ENCODE results near the gene ZNF764. TPM values are rescaled to one million over a fixed set of nuclear protein-coding genes. Genes with fewer than 3 reads are reported as not detected.

The ZNF764 gene
- total RNA-seq, 3 donors from 2014 or later, result 4.0 to 8.2 (median 7.5) TPM

- H3K9me3 ChIP-seq, result no peaks in the 10 kb centered on the region
- H3K4me1 ChIP-seq, result peaks cover 10% of the 10 kb centered on the region in 2 donors
- intact Hi-C loops (cut with DNase I; ENCODE audit: low total_unique reads), result no loop called here
- H3K4me3 ChIP-seq, result no peak overlapping the region
- TF ChIP-seq POLR2AphosphoS5 (IDR thresholded peaks at IDR 0.05) (no peak), CTCF (IDR thresholded peaks at IDR 0.05) (no peak), POLR2A (IDR thresholded peaks at IDR 0.05) (no peak)
- no peaks in the 10 kb centered on the region for H3K27me3 ChIP-seq
- H3K27ac ChIP-seq, result peak overlapping the region; percentile 54 to 59
- H3K36me3 ChIP-seq, result peaks cover 5% of the 10 kb centered on the region
- DNase-seq (ENCODE audit: low spot score in 2 of 2), result no peak
These were observed 27.8 kb downstream of the ZNF764 start for GRCh38 chr16:30530163-30531037.

GRCh38 chr16:30528799-30529457, 29.2 kb downstream of the ZNF764 start:
- no peaks in the 10 kb centered on the region for H3K9me3 ChIP-seq
- peak overlapping the region; percentile 97 to 98 for H3K27ac ChIP-seq
- no peak overlapping the region for H3K4me3 ChIP-seq
- H3K36me3 ChIP-seq, result peaks cover 12% of the 10 kb centered on the region
- intact Hi-C loops (cut with DNase I; ENCODE audit: low total_unique reads), result loop anchor here (10.0 kb wide), 1 partner anchor 104 kb away; no protein-coding TSS in a partner anchor
- H3K4me1 ChIP-seq, result peaks cover 10% of the 10 kb centered on the region in 2 donors
- DNase-seq (ENCODE audit: low spot score in 2 of 2), result no peak
- H3K27me3 ChIP-seq, result no peaks in the 10 kb centered on the region
- no peak for TF ChIP-seq POLR2AphosphoS5 (IDR thresholded peaks at IDR 0.05)
- no peak for TF ChIP-seq POLR2A (IDR thresholded peaks at IDR 0.05)
- no peak for TF ChIP-seq CTCF (IDR thresholded peaks at IDR 0.05)

GRCh38 chr16:30527635-30528178, 30.5 kb downstream of the ZNF764 start:
- H3K4me3 ChIP-seq, result peak overlapping the region; percentile 76 to 90 (median 88)
- TF ChIP-seq CTCF (IDR thresholded peaks at IDR 0.05), result no peak
- peak in 1 of 3 donors; percentile 23 for TF ChIP-seq POLR2AphosphoS5 (IDR thresholded peaks at IDR 0.05)
- peak; percentile 16 for TF ChIP-seq POLR2A (IDR thresholded peaks at IDR 0.05)
- intact Hi-C loops (cut with DNase I; ENCODE audit: low total_unique reads), result loop anchor here (10.0 kb wide), 1 partner anchor 103 kb away; no protein-coding TSS in a partner anchor
- no peaks in the 10 kb centered on the region for H3K27me3 ChIP-seq
- peak overlapping the region; percentile 97 to 98 for H3K27ac ChIP-seq
- peaks cover 11% of the 10 kb centered on the region for H3K36me3 ChIP-seq
- H3K4me1 ChIP-seq, result peaks cover 0 to 10% of the 10 kb centered on the region in 2 donors
- DNase-seq (ENCODE audit: low spot score in 2 of 2), result peak; percentile 79 to 84
- H3K9me3 ChIP-seq, result no peaks in the 10 kb centered on the region

GRCh38 chr16:30526823-30527634, 31.1 kb downstream of the ZNF764 start:
- TF ChIP-seq CTCF (IDR thresholded peaks at IDR 0.05) (peak; percentile 40 to 54 (median 53)), POLR2AphosphoS5 (IDR thresholded peaks at IDR 0.05) (peak in 2 of 3 donors; percentile 66 to 71), POLR2A (IDR thresholded peaks at IDR 0.05) (peak; percentile 4)
- H3K9me3 ChIP-seq, result no peaks in the 10 kb centered on the region
- intact Hi-C loops (cut with DNase I; ENCODE audit: low total_unique reads), result loop anchor here (10.0 kb wide), 1 partner anchor 102 kb away; no protein-coding TSS in a partner anchor

More at GRCh38 chr16:30526823-30527634, 31.1 kb downstream of the ZNF764 start:
- Histone ChIP-seq H3K36me3 (peaks cover 6% of the 10 kb centered on the region), H3K27me3 (no peaks in the 10 kb centered on the region), H3K4me3 (peak overlapping the region; percentile 76 to 90 (median 88)), H3K4me1 (peaks cover 0 to 10% of the 10 kb centered on the region in 2 donors), H3K27ac (peak overlapping the region; percentile 97 to 98)
- DNase-seq (ENCODE audit: low spot score in 2 of 2), result peak; percentile 98
